Gastrocnemius medialis (tissue), 4 donors: Measurements from ENCODE around the gene GMIP.

Source experiments
- POLR2A ChIP-seq, 2 donors: fragments of 450-650 bp; IDR thresholded peaks; one replicate each; pipeline ENCODE4 v1.6.1; 2017; ENCODE audit warnings: antibody characterized with exemption in 2 of 2, mild to moderate bottlenecking in 2 of 2, moderate library complexity in 2 of 2
- TF ChIP-seq, protein P1 (sequence below), 5 experiments: fragments of 450-650 bp in 3 of 5; fragments of 200-600 bp in 2 of 5; sonication (generic) in 2 of 5; IDR thresholded peaks in 4 of 5; conservative IDR thresholded peaks in 1 of 5; 1 replicate in 4 of 5; 2 replicates in 1 of 5; pipeline ENCODE4 v1.5.1; 2016 to 2019; ENCODE audit warnings: antibody characterized with exemption in 5 of 5, mild to moderate bottlenecking in 3 of 5, moderate library complexity in 3 of 5

DNA sequence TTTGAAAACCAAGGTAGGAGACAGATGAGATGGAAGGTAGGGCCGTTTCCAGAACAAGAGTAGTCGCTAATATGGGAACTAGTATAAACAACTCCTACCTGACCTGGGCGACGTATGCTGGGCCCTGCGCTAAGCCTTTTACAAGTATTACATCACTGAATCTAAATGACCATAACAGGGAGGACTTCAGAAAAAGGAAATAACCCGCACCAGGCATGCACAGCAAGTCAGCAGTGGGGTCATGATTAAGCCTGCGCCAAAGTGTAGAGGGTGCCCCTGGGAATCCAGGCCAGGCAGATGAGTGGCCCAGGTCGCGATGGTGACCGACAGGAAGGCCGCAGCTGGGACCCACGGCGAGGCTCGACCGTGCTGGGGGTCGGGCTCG, 19.4 kb upstream of the GMIP start:
- TF ChIP-seq, protein P1, sequence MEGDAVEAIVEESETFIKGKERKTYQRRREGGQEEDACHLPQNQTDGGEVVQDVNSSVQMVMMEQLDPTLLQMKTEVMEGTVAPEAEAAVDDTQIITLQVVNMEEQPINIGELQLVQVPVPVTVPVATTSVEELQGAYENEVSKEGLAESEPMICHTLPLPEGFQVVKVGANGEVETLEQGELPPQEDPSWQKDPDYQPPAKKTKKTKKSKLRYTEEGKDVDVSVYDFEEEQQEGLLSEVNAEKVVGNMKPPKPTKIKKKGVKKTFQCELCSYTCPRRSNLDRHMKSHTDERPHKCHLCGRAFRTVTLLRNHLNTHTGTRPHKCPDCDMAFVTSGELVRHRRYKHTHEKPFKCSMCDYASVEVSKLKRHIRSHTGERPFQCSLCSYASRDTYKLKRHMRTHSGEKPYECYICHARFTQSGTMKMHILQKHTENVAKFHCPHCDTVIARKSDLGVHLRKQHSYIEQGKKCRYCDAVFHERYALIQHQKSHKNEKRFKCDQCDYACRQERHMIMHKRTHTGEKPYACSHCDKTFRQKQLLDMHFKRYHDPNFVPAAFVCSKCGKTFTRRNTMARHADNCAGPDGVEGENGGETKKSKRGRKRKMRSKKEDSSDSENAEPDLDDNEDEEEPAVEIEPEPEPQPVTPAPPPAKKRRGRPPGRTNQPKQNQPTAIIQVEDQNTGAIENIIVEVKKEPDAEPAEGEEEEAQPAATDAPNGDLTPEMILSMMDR (IDR thresholded peaks at IDR 0.05 in 4 of 5, conservative IDR thresholded peaks at IDR 0.05 in 1 of 5), result no peak
- no peak for TF ChIP-seq POLR2A (IDR thresholded peaks at IDR 0.05)
